WERI-Rb-1 (cell line): ENCODE results near the gene DENND2C.

Experiments used
- DNase-seq: peaks from one replicate; pipeline ENCODE4 v3.0.0-alpha.2; 2020
- H3K27ac ChIP-seq: fragments of 250-450 bp; sonication (Bioruptor Pico); 2 replicates; pipeline ENCODE4 v1.5.1; 2020; ENCODE audit warnings: mild to moderate bottlenecking, moderate library complexity
- H3K27me3 ChIP-seq: fragments of 250-450 bp; sonication (Bioruptor Pico); 2 replicates; pipeline ENCODE4 v1.5.1; 2021; ENCODE audit warnings: mild to moderate bottlenecking, low read depth, moderate library complexity; ENCODE audit not compliant: insufficient read depth, severe bottlenecking
- H3K36me3 ChIP-seq: fragments of 250-450 bp; sonication (Bioruptor Pico); 2 replicates; pipeline ENCODE4 v1.5.1; 2020; ENCODE audit warnings: mild to moderate bottlenecking, moderate library complexity
- H3K4me3 ChIP-seq: 2 replicates; pipeline ENCODE4 v1.5.1; 2011; ENCODE audit warnings: low read depth, mild to moderate bottlenecking, control low read depth, low read length
- H3K9me3 ChIP-seq: fragments of 250-450 bp; sonication (Bioruptor Pico); 2 replicates; pipeline ENCODE4 v1.5.1; 2021; ENCODE audit warnings: mild to moderate bottlenecking, moderate library complexity; ENCODE audit not compliant: severe bottlenecking
- TF ChIP-seq, protein P1 (sequence below): IDR thresholded peaks from 2 replicates; pipeline ENCODE4 v1.5.1; 2011; ENCODE audit warnings: low read depth, mild to moderate bottlenecking, control low read depth, inconsistent platforms, low read length

DENND2C gene

DNA sequence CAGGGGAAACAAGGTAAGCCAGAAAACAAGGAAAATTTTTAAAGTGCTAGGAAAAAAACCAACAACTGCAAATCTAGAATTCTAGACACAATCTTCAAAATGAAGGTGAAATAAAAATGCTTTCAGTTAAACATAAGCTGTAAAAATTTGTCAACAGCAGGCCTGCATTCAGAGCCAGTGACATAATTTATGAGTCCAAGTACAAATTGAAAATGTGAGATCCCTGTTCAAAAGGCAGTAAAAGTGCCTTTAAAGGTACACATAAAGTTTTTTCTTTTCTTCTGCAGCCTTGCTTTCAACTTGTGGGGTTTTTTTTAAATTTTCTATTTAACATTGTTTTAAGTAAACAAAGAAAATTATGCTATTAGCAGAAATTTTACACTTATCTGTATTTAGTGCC, 37.4 kb downstream of the DENND2C start:
- no peak overlapping the region for H3K27ac ChIP-seq
- TF ChIP-seq, protein P1, sequence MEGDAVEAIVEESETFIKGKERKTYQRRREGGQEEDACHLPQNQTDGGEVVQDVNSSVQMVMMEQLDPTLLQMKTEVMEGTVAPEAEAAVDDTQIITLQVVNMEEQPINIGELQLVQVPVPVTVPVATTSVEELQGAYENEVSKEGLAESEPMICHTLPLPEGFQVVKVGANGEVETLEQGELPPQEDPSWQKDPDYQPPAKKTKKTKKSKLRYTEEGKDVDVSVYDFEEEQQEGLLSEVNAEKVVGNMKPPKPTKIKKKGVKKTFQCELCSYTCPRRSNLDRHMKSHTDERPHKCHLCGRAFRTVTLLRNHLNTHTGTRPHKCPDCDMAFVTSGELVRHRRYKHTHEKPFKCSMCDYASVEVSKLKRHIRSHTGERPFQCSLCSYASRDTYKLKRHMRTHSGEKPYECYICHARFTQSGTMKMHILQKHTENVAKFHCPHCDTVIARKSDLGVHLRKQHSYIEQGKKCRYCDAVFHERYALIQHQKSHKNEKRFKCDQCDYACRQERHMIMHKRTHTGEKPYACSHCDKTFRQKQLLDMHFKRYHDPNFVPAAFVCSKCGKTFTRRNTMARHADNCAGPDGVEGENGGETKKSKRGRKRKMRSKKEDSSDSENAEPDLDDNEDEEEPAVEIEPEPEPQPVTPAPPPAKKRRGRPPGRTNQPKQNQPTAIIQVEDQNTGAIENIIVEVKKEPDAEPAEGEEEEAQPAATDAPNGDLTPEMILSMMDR: no peak
- DNase-seq: no peak

DNA sequence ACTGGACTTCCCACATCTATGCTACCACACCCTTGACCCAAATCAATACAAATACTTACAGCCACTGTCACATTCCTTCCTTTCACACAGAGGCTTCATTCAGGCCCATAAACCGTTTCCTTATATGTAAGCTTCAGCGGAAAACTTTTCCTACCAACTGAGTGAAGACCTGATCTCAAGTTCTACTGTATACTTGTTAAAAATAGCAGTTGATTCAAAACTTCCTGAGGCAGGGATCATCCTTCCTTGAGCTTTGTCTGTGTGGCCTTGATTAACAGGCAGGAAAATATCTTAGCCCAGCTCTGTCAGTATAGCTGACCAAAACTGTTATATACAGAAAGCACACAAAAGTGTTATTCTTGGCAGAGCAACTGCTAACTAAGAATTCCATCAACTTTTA, 42.7 kb downstream of the DENND2C start:
- Histone ChIP-seq H3K27me3 (no peaks in the 10 kb centered on the region), H3K36me3 (no peaks in the 10 kb centered on the region), H3K27ac (no peak overlapping the region), H3K4me3 (no peak overlapping the region), H3K9me3 (no peaks in the 10 kb centered on the region)
- TF ChIP-seq, protein P1: no peak
- DNase-seq: no peak

More for the DNA sequence above, 37.4 kb downstream of the DENND2C start:
- H3K9me3 ChIP-seq: no peaks in the 10 kb centered on the region
- H3K4me3 ChIP-seq: no peak overlapping the region
- no peaks in the 10 kb centered on the region for H3K36me3 ChIP-seq
- no peaks in the 10 kb centered on the region for H3K27me3 ChIP-seq

DNA sequence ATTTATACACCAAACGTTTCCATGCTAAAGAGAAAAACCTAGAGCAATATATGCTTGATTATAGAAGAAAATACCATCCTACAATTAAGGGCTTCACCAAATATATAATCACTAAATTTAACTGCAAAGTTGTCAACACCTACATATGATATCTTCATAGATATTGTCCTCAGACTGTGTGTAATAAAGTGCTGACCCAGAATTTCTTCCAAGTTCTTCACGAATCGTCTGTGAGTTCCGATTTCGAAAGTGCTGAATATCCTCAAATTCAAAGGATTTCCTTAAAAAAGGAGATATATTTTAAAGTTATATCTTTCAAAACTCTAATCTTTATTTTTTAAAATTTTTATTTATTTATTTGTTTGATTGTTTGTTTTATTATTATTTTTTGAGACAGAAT, 46.5 kb downstream of the DENND2C start:
- no peaks in the 10 kb centered on the region for H3K9me3 ChIP-seq
- DNase-seq: no peak
- no peak overlapping the region for H3K27ac ChIP-seq
- no peaks in the 10 kb centered on the region for H3K36me3 ChIP-seq
- TF ChIP-seq, protein P1: no peak
- H3K27me3 ChIP-seq: no peaks in the 10 kb centered on the region
- no peak overlapping the region for H3K4me3 ChIP-seq

DNA sequence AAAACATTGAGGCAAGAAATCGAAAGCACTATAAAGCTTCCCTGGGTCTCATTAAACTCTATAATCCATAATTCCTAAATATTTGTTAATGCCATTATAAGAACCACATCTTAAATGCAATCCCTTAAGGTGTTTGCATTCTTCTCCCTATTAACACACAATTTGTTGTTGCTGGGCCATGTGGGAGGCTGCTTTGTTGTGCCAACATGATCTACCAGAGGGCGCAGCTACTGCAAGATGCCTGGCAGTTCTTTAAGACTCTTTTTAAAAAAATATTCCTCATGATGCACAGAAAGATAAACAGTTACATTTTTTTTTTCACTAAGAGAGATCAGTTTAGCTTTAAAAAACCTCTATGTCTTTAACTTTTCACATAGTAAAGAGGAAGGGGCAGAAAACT, 49.4 kb downstream of the DENND2C start:
- no peak for DNase-seq
- Histone ChIP-seq H3K36me3 (no peaks in the 10 kb centered on the region), H3K4me3 (no peak overlapping the region), H3K27ac (no peak overlapping the region), H3K9me3 (no peaks in the 10 kb centered on the region), H3K27me3 (no peaks in the 10 kb centered on the region)
- TF ChIP-seq, protein P1: no peak

DNA sequence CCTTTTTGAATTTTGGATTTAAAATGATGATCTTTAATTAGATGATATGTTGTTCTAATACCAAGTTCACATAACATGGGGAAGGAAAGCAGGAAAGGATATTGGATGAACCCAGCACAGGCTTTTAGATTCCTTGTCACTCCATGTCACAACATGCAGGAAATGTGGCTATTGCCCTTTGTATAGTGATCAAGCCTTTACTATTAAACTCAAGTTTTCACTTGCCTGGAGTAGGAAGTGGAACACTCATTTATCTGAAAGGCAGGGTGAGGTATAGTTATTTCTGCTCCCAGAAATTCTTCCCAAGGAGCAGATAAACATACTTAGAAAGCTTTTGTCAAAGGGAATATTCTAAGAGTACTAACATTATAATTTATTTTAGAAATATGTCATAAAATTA, 51.2 kb downstream of the DENND2C start:
- no peak overlapping the region for H3K27ac ChIP-seq

More for the DNA sequence above, 51.2 kb downstream of the DENND2C start:
- Histone ChIP-seq H3K4me3 (no peak overlapping the region), H3K36me3 (no peaks in the 10 kb centered on the region), H3K9me3 (no peaks in the 10 kb centered on the region), H3K27me3 (no peaks in the 10 kb centered on the region)
- no peak for DNase-seq
- TF ChIP-seq, protein P1: no peak
